GM18526 (cell line): ENCODE results near the gene TSPAN14.

Experiments
- POLR2A ChIP-seq: IDR thresholded peaks from 3 replicates; pipeline ENCODE4 v1.6.1; 2011; ENCODE audit not compliant: insufficient read length; ENCODE audit errors: extremely low read depth

The TSPAN14 gene

GRCh38 chr10:80444646-80445319 is 9.3 kb upstream of the TSPAN14 start:
- TF ChIP-seq POLR2A = no peak

- no peak for TF ChIP-seq POLR2A
Measured at GRCh38 chr10:80447436-80448190, 6.5 kb upstream of the TSPAN14 start.

- no peak for TF ChIP-seq POLR2A
Measured at GRCh38 chr10:80448209-80448942, 5.7 kb upstream of the TSPAN14 start.

- TF ChIP-seq POLR2A = no peak
Measured at GRCh38 chr10:80449520-80449919, 4.6 kb upstream of the TSPAN14 start.

GRCh38 chr10:80451132-80451531 is 3.0 kb upstream of the TSPAN14 start:
- TF ChIP-seq POLR2A = no peak

- no peak for TF ChIP-seq POLR2A
Measured at GRCh38 chr10:80452069-80452468, 2.0 kb upstream of the TSPAN14 start.

GRCh38 chr10:80452640-80453039 is 1.5 kb upstream of the TSPAN14 start:
- TF ChIP-seq POLR2A = no peak

GRCh38 chr10:80453056-80453841 is 861 bp upstream of the TSPAN14 start:
- no peak for TF ChIP-seq POLR2A

GRCh38 chr10:80454513-80455460 is 677 bp downstream of the TSPAN14 start:
- TF ChIP-seq POLR2A = no peak

- TF ChIP-seq POLR2A = no peak
Measured at GRCh38 chr10:80455461-80456349, 1.6 kb downstream of the TSPAN14 start.

GRCh38 chr10:80457554-80458262 is 3.6 kb downstream of the TSPAN14 start:
- TF ChIP-seq POLR2A = no peak

GRCh38 chr10:80458263-80458625 is 4.1 kb downstream of the TSPAN14 start:
- no peak for TF ChIP-seq POLR2A

- TF ChIP-seq POLR2A = no peak
Measured at GRCh38 chr10:80458638-80459037, 4.5 kb downstream of the TSPAN14 start.
